G401 (cell line): ENCODE data around the gene RBMS3. TPM values are rescaled to one million over a fixed set of nuclear protein-coding genes. Genes with fewer than 3 reads are reported as not detected.
"Not testable (repeated sequence)": the region's sequence is repeated elsewhere in the genome, so short reads cannot be mapped to it uniquely, and the experiment has no call there.

Experiments used
- DNase-seq: peaks from one replicate; pipeline ENCODE4 v3.0.0-alpha.2; 2015; ENCODE audit warnings: low spot score
- in situ Hi-C: cut with HindIII; loops from 2 replicates; pipeline ENCODE4 v1.10.0; 2016; ENCODE audit warnings: low sequenced_read_pairs, mixed read lengths
- total RNA-seq: library from RNA; depleted of rRNA; stranded (reverse); fragments of >200 nt; shearing (Covaris generic); gene quantifications from 2 replicates; pipeline ENCODE4 v1.2.3, GENCODE V29; 2014

RBMS3 gene
- total RNA-seq, 1 experiment from 2014 or later = 0.20 TPM

DNA sequence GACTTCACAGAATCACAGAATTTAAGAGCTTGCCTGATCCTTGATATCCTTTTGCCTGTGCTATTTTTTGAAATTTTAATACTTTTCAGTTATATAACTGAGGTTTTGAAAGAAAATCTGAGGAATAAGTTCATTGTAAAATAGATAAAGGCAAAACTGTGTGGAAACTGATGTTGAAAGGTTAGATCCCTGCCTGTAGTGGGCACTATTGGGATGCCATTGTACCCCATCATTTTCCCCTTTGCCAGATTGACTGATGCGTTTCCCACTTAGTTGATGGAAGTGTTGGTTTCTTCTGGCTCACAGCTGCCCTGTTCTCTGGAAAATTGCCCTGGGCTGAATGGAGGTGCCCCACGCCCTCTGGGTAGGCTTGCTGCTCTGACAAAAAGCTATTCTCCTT is 387.9 kb downstream of the RBMS3 start:
- no peak for DNase-seq

DNA sequence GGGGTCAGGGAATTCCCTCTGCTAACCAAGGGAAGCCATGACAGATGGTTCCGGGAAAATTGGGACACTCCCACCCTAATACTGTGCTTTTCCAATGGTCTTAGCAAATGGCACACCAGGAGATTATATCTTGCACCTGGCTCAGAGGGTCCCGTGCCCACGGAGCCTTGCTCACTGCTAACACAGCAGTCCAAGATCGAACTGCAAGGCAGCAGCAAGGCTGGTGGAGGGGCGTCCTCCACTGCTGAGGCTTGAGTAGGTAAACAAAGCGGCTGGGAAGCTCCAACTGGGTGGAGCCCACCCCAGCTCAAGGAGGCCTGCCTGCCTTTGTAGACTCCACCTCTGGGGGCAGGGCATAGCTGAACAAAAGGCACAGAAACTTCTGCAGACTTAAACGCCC is 389.6 kb downstream of the RBMS3 start:
- DNase-seq, in situ Hi-C loops: not testable (repeated sequence)

More for the DNA sequence above, 387.9 kb downstream of the RBMS3 start:
- in situ Hi-C loops = no loop called here

DNA sequence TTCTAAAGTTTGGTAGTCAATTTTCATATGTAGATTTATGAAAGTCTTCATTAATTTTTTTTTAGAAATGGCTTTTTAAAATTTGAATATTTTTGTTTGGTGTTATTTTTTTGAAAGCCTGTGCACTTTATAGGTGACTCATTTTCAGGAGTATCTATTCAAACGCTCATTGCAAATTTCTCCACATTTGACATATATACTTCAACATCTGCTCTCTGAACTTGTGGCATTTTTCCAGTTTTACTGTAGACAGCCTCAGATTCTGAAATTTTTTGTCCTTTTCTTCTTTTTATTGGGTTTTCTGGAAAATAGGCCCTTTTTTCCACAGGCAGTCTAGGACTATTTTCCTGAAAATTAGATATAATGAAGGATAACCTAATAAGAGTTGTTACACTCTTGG is 396.6 kb downstream of the RBMS3 start:
- in situ Hi-C loops = no loop called here
- no peak for DNase-seq

DNA sequence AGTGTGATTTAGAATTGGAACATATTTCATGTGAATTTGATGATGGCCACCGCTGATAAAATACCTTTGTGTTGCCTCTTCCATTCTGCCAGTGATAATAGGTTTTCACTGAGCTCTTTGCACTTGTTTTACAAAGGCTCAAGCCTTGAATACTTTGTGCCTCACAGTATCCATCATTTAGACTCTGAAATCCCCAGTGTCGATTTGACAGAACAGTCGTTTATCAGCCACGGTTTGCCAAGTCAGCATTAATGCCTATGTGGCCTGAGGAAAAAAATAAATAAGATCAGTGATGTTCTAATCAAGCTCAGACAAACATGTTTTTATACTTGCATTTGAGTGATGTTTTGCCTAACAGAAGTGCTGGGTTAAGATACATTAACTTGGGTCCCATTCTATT is 399.1 kb downstream of the RBMS3 start:
- DNase-seq = no peak
- in situ Hi-C loops = no loop called here

DNA sequence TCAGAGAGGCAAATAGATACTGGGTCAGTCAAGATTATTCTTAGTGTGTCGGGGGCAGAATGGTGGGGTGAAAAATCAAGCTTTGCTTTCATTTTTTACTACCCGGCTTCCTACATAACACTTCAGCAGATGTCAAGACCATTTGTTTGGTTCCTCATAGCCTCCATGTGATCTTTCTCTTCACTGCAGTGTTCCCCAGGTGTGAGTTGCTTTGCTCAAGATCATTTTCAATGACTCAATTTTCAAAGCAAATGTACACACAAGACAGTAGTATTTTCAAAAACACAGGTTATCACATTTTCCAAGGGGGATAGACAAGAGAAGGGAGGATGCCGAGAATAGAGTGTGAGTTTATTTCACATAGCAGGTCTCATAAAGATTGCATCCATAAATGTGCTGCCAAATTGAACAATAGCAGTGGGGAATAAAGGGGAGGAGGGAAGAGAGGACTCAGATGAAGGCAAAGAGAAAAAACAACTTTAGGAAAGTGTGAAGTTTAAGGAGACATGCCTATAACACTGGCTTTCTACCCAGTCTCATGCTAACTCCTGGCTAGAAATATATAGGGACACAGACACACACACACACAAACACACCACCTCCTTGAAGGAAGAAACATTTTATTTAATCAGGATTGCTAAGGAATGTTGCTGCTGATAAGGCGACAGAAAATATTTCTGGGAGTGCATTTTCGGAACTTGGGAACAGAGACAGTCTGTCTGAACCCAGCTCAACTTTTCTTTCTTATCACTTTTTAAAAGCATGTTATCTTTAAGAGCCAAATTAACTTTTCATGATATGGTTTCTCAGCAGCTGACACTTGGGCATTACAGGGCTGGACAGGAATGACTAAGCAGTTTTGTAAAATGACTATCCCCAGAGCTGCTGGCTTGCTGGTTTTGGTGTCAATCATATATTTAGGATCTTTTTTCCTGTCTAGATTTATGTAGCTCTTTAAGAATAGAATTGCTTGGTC is 402.4 kb downstream of the RBMS3 start:
- in situ Hi-C loops = no loop called here
- no peak for DNase-seq

DNA sequence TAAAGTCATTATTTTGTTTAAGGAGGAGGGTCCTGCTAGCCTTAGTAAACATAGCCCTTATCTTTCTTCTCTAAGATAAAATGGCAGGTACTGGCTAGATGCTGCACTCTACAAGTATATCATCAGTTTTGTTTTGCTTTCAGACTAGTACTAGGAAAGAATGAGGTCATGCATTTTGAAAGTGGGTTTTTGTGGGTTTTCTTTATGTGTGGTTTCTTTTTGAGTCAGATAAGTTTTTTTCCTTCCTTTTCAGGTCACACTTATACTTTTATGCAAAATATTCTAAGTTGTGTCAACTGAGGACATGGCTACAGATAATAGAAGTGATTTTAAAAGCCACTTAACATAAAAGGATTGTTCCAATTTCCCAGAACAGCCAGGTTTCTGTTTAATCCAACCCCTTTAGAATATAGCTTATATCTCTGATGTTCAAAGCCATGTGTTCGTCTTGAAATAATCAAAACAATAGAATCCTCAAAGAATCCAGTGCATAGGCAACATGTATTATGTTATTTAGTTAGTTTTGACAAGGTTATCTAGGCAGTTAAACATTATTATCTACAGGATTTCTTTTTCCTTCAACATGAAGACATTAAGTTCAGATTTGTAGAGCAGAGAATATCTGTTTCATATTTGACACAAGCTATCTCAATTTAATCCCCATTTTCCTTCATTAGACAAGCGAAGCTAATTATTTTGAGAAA is 406.2 kb downstream of the RBMS3 start:
- in situ Hi-C loops = no loop called here
- DNase-seq = no peak

DNA sequence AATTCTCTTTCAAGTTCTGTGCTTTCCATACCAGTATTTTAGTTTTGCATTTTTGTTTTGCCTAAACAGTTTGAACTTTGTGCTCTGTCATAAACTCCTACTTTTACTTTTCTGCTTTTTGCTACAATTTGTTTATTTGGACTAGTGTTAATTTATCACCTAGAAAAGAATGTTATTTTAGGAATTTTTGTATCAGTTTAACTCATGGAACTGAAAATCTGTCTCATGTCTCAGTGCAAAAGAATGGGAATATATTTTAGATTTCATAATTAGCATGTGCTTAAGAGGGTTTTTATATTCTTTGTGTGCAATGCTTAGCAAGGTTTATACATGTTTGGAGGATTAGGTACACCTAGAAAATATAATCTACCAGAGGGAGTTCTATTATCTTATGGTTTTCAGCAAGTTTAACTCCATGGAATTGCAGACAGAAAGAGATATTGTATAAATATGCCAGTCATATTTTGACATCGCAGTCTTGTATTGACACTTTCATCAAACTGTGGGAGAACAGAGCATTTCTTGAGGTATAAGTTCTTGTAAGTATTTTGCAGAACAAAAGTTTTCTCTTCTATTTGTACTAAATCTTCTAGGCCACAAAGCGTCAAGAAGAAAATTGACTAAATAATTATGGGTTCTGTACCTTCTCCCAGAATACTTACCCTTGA is 409.9 kb downstream of the RBMS3 start:
- in situ Hi-C loops = no loop called here
- no peak for DNase-seq

DNA sequence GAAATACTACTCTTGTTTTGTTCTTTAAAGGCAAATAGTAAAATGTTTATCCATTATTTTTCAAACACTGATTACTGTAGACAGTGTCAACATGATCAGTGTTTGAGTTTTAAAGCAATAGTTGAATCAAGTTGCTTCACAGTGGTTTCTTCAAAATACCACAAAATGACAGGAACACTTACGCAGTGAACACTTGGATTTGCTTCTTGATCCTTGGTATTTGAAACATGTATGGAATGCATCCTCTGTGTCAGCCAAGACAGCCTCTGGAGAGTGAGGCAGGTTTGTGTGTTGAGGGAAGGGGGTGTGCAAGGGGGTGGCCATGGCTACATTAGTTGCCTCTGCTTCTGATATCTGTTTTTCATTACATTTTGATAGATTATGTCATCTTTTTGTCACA is 413.0 kb downstream of the RBMS3 start:
- no peak for DNase-seq
- in situ Hi-C loops = no loop called here

DNA sequence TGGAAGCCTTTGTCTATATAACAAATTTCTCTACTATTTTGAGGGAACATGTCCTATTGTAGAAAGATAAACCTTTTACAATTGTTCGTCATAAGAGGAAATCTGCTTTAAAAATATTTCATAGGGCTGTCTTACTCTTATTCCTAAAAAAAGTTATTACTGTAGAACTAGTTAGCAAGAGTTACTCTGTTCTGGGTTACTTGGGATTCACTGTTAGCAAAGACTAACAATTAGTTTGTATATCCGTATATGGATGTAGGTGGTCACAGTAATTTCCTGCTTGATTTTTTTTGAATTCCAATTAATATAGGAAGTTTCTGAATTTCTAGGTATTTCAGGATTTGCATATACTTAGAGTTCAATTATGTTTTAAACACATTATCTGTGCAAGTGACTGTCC is 413.5 kb downstream of the RBMS3 start:
- in situ Hi-C loops = no loop called here

DNA sequence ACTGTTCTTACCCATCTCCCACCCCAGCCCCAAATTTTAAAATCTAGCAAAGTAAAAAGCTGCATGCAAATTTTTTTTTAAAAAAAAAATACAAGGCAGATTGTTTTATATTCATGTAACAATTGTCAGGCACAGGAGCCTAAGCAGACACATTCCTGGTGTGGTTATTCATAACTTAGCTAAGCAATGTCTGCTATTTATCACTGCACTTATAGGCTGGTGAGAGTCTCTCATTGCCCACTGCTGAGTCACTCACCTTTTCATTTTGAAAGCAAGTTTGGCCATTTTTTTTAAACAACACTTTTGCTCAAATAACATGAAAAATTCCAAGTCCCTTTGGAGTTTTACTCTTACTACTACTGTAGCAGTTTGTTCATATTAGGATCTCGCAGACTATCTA is 413.9 kb downstream of the RBMS3 start:
- in situ Hi-C loops = no loop called here
- DNase-seq = no peak

More for the DNA sequence above, 413.5 kb downstream of the RBMS3 start:
- no peak for DNase-seq

DNA sequence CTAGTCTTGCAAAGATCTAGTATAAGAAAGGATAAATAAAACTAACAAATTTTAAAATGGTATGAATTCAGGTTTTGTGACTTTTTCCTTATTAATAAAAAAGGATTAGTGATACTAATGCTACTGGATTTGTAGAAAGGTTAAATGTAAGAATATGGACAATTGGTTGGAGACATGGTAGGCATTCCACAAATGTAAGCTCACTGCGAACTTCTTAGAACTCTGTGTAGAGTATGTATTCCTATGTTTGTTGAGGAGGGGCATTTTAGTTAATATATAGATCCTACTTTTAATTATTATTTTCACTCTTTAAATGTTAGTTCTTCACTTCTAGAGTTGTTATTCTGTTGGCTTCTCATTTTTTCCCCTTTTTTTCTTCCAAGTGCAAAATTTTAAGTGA is 414.3 kb downstream of the RBMS3 start:
- no peak for DNase-seq
- in situ Hi-C loops = no loop called here

DNA sequence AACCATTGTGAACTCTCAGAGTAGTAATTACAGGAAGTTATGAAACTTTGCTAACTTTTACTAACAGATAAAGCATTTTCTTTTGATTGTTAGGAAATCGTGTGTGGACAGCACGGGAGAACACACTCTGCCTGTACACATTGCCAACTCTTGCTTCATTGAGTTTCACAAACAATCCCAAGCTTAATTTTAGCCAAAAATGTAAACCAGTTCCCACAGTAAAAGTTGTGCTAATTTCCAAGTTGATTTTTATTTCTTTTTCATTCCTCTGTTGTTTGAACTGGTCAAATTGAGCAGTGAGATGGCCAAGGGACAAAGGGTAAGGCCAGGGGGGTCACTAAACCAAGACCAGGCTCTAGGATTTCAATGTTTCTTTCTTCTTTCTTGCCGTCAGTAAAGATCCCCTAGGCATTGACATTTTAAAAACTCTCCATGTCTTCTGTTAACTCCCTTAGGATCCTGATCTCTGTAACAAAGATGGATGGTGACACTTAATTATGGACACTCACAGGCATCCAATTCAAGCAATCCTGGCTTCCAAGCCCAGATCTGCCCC is 414.9 kb downstream of the RBMS3 start:
- no peak for DNase-seq
- in situ Hi-C loops = no loop called here

DNA sequence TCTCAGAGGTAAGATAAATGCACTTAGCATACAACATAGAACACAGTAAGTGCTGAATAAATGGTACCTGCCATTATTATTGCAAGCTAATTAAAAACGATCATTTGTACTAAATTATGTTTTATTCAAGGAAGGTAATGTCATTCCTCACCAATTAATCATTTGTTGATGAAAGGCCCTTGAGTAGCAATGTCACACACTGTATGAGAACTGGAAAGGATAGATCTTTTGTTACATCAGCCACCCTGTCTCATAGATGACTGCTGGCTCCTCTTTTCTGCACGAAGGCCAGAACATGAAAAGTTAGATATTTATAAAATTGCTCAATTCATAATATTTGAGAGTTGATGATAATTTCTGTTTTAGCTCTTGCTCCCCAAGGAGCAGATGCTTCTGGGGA is 415.4 kb downstream of the RBMS3 start:
- in situ Hi-C loops = no loop called here
- no peak for DNase-seq

DNA sequence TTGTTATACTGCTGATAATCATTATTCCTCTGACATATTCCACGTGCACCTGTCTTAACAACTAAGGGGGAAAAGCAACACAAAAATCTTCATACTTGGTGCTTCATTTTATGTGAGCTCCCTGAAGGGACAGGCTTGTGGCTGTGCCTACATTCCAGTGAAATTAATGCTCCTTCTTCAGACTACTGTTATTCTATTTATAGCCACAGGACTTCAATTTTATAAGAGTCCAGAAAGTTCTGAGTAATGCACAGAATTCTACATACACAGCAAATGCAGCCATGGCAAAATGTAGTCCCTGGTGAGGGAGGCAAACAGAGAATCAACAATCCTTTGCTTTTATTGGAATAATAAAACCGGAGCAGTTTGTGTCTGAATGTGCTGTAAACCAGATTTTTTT is 417.1 kb downstream of the RBMS3 start:
- no peak for DNase-seq
- in situ Hi-C loops = no loop called here

DNA sequence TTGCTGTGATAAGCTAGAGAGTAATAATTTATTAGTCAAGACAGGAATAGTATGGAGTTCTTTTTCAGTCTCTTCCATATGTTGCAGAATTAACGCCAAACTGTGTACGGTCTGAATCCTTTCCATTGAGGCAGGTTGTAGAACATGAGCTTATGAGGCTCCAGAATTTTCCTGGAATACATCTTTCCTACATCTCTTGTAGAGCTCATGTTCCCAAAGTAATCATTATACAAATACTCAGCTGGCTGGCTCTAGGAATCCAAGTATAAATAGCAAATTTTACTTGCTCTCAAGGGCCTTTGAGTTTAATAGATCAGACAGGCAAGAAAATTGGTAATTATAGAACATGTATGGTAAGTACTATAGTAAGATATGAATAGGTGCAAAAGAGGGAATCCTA is 419.4 kb downstream of the RBMS3 start:
- DNase-seq = no peak
- in situ Hi-C loops = no loop called here

DNA sequence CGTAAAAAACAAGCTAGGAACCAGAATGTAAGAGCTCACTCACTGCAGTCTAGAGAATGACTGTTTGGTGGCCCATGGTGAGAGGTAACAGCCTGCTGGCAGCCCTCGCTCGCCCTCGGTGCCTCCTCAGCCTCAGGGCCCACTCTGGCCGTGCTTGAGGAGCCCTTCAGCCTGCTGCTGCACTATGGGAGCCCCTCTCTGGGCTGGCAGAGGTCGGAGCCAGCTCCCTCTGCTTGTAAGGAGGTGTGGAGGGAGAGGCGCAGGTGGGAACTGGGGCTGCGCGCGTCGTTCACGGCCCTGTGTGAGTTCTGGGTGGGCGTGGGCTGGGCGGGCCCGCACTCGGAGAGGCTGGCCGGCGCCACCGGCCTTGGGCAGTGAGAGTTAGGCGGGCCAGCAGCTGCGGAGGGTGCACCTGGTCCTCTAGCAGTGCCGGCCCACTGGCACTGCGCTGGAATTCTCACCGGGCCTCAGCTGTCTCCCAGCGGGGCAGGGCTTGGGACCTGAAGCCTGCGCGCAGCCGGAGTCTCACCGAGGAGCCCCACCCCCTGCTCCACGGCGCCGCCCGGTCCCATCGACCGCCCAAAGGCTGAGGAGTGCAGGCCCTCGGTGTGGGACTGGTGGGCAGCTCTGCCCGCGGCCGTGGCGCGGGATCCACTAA is 420.6 kb downstream of the RBMS3 start:
- in situ Hi-C loops = no loop called here
- DNase-seq = no peak

DNA sequence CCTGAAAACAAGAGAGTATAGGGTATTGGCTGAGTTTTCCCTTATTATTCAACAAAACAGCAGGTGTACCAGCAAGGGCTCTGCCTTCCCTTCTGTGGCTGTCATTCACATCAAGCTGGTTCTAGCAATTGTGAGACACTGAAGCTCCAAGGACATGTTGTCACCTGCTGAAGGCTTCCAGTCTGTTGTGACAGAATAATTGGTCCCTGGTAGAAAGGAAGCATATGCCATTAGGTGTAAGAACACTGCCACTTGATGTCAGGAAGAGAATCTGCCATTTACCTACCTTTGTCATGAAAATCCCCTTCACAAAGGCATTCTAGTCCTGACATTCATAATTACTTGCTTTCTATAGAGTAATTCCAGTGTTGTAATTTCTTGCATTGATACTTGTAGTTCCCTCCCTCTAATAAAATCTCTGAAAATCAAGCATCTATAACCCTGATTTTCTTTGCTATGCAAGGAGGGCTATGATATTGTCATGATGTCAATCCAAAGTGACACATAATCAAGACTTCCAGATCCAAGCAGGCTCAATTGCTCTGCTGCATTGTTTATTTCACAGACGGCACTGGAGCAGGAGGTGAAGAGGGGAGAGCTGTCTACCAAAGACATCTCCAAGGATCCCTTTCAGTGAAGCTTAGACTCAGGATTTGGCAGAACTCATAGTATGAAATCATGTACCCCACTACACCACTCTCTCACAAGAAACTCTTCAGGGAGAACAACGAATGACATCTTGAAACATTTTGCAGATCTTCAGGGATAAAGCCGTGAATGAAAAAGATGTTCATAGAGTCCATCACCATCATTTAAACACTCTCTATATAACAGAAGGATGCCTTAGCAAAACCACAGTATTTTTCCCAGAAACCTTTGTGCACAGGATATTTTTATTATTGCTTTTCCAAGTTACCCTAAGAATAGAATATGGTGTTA is 425.3 kb downstream of the RBMS3 start:
- in situ Hi-C loops = no loop called here
- DNase-seq = no peak

DNA sequence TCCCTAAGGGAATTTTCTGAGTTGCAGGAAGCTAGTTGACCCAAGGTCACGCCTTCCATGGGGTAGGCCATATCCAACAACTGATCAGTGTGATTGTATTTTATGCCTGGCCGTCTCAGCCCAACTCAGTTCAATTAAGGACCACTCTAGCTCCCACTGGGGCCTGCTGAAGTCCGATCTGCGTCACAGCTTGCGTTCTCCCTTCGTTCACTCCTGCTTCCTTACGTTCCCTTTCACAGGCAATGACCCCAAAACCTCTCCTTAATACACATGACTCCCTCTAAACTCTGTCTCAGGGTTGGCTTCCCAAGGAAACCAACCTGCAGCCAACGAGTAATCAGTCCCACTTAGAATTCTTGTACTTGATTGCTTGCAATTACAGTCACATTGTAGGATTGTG is 428.0 kb downstream of the RBMS3 start:
- in situ Hi-C loops = no loop called here
- DNase-seq = no peak
